HCT116 (cell line): ENCODE results near the gene GYG1. TPM values are rescaled to one million over a fixed set of nuclear protein-coding genes. Genes with fewer than 3 reads are reported as not detected.

ENCODE experiments used
- ATAC-seq: fragments of 200-7000 bp; cut with Tn5 transposase; 2 replicates; pipeline ENCODE4 v1.9.1; 2020; ENCODE audit warnings: mild to moderate bottlenecking, moderate library complexity
- BruUV-seq: library from RNA; stranded (reverse); fragments of 400-500 nt; replicated peaks from 2 replicates; lab custom pipeline; 2021; lab: Mats Ljungman, UMichigan
- CTCF ChIA-PET: fragments of 300-600 bp; sonication (Branson Sonifier 250); formaldehyde crosslinking; loops from one replicate; lab custom pipeline; 2021; ENCODE audit warnings: antibody characterized with exemption; lab: Charles Lee
- POLR2A ChIA-PET: fragments of 300-600, 350-600 bp; sonication (Branson Sonifier 250); formaldehyde crosslinking; loops from one replicate; lab custom pipeline; 2021; ENCODE audit warnings: antibody characterized with exemption; lab: Charles Lee
- RAD21 ChIA-PET, 2 experiments: fragments of 300-600 bp; sonication (Branson Sonifier 250); formaldehyde crosslinking; loops; one replicate each; lab custom pipeline; 2023; ENCODE audit warnings: low total read pairs in 2 of 2; ENCODE audit not compliant: uncharacterized antibody in 2 of 2, unreplicated experiment in 2 of 2, low non-redundant PET in 1 of 2; lab: Charles Lee
- DNase-seq: peaks from one replicate; pipeline ENCODE4 v3.0.0-alpha.2; 2010; ENCODE audit warnings: low read depth, low spot score
- H2AFZ ChIP-seq: fragments of 200-600 bp; shearing (Covaris generic), sonication (generic); 2 replicates; pipeline ENCODE4 v1.6.1; 2017; ENCODE audit warnings: low read depth, mixed run types, mixed read lengths, antibody characterized with exemption, low read length; ENCODE audit not compliant: poor library complexity, severe bottlenecking
- H3K27ac ChIP-seq: 2 replicates; pipeline ENCODE4 v1.5.1; 2012; ENCODE audit warnings: low read depth, low read length
- H3K27me3 ChIP-seq: fragments of 200-600 bp; sonication (generic); 2 replicates; pipeline ENCODE4 v1.6.1; 2016; ENCODE audit warnings: mixed run types, low read length, mixed read lengths; ENCODE audit not compliant: insufficient read depth
- H3K36me3 ChIP-seq, 2 experiments: fragments of 200-500 bp in 1 of 2; fragments of 200-600 bp in 1 of 2; sonication (Bioruptor generic) in 1 of 2; sonication (generic) in 1 of 2; 2 replicates each; pipeline versions ENCODE4 v1.5.1 to v1.6.1; 2014 to 2016; ENCODE audit warnings: low read length in 2 of 2, inconsistent platforms in 1 of 2, mixed read lengths in 1 of 2, mixed run types in 1 of 2; ENCODE audit not compliant: insufficient read depth in 2 of 2, control insufficient read depth in 1 of 2
- H3K4me1 ChIP-seq, 2 experiments: fragments of 200-600 bp in 1 of 2; sonication (generic) in 1 of 2; 2 replicates each; pipeline versions ENCODE4 v1.5.1 to v1.6.1; 2012 to 2017; ENCODE audit warnings: low read length in 2 of 2, inconsistent platforms in 1 of 2, mild to moderate bottlenecking in 1 of 2, mixed read lengths in 1 of 2, mixed run types in 1 of 2, moderate library complexity in 1 of 2; ENCODE audit not compliant: insufficient read depth in 2 of 2, control insufficient read depth in 1 of 2
- H3K4me2 ChIP-seq: fragments of 200-600 bp; sonication (generic); 2 replicates; pipeline ENCODE4 v1.6.1; 2017; ENCODE audit warnings: mixed run types, low read length, mixed read lengths
- H3K4me3 ChIP-seq, 2 experiments: fragments of 200-600 bp in 1 of 2; sonication (generic) in 1 of 2; replicated peaks in 1 of 2; 2 replicates each; pipeline ENCODE4 v1.5.1; 2011 to 2016; ENCODE audit warnings: low read length in 2 of 2, control low read depth in 1 of 2, low read depth in 1 of 2, mild to moderate bottlenecking in 1 of 2, mixed read lengths in 1 of 2, mixed run types in 1 of 2
- H3K79me2 ChIP-seq: fragments of 200-600 bp; sonication (generic); 2 replicates; pipeline ENCODE4 v1.6.1; 2017; ENCODE audit warnings: mild to moderate bottlenecking, mixed run types, low read length, moderate library complexity, mixed read lengths; ENCODE audit not compliant: insufficient read depth
- H3K9ac ChIP-seq: fragments of 200-600 bp; sonication (generic); 2 replicates; pipeline ENCODE4 v1.6.1; 2016; ENCODE audit warnings: low read length, mixed read lengths
- H3K9me2 ChIP-seq: fragments of 200-600 bp; sonication (generic), shearing (Covaris generic); 2 replicates; pipeline ENCODE4 v1.6.1; 2017; ENCODE audit warnings: mixed run types, mild to moderate bottlenecking, moderate library complexity; ENCODE audit not compliant: insufficient read depth
- H3K9me3 ChIP-seq, 2 experiments: fragments of 200-500 bp in 1 of 2; fragments of 200-600 bp in 1 of 2; sonication (Bioruptor generic) in 1 of 2; sonication (generic) in 1 of 2; 2 replicates each; pipeline ENCODE4 v1.6.1; 2014 to 2017; ENCODE audit warnings: low read length in 2 of 2, mixed read lengths in 2 of 2, inconsistent platforms in 1 of 2, low read depth in 1 of 2, mild to moderate bottlenecking in 1 of 2, mixed run types in 1 of 2, moderate library complexity in 1 of 2; ENCODE audit not compliant: control insufficient read depth in 1 of 2, insufficient read depth in 1 of 2
- H4K20me1 ChIP-seq: fragments of 200-600 bp; sonication (generic), shearing (Covaris generic); 2 replicates; pipeline ENCODE4 v1.6.1; 2017; ENCODE audit warnings: mixed run types, mild to moderate bottlenecking, moderate library complexity; ENCODE audit not compliant: insufficient read depth
- ATF3 ChIP-seq: IDR thresholded peaks from 2 replicates; pipeline ENCODE4 v1.6.1; 2012
- EGR1 ChIP-seq: IDR thresholded peaks from 2 replicates; pipeline ENCODE4 v1.6.1; 2012; ENCODE audit warnings: low read depth
- ELF1 ChIP-seq: IDR thresholded peaks from 2 replicates; pipeline ENCODE4 v1.6.1; 2012; ENCODE audit warnings: low read depth, borderline replicate concordance
- EZH2 ChIP-seq: fragments of 200-600 bp; sonication (generic); IDR thresholded peaks from 2 replicates; pipeline ENCODE4 v1.6.1; 2017; ENCODE audit warnings: antibody characterized with exemption, mixed run types
- RAD21 ChIP-seq: IDR thresholded peaks from 2 replicates; pipeline ENCODE4 v1.6.1; 2012; ENCODE audit warnings: low read depth, mild to moderate bottlenecking
- SIN3A ChIP-seq: IDR thresholded peaks from 2 replicates; pipeline ENCODE4 v1.6.1; 2012; ENCODE audit warnings: low read depth
- SRF ChIP-seq: IDR thresholded peaks from 2 replicates; pipeline ENCODE4 v1.6.1; 2012; ENCODE audit warnings: low read depth
- ZBTB33 ChIP-seq: IDR thresholded peaks from 2 replicates; pipeline ENCODE4 v1.6.1; 2011; ENCODE audit warnings: mild to moderate bottlenecking, low read length, moderate library complexity; ENCODE audit not compliant: insufficient replicate concordance; ENCODE audit errors: extremely low read depth
- intact Hi-C: fragments of 100-400 bp; cut with micrococcal nuclease; formaldehyde crosslinking; loops from 2 replicates; pipeline ENCODE4 v1.10.0; 2022
- total RNA-seq: library from RNA; stranded (reverse); gene quantifications from one replicate; pipeline ENCODE4 v1.2.1, GENCODE V29; 2021; ENCODE audit not compliant: unreplicated experiment

The GYG1 gene
- total RNA-seq, 1 experiment from 2014 or later: 28.9 TPM

- no peak overlapping the region for H2AFZ ChIP-seq
- H3K4me2 ChIP-seq: no peak overlapping the region
- H3K4me3 ChIP-seq: no peak overlapping the region
- ATAC-seq: no peak
- intact Hi-C loops: no loop called here
- H4K20me1 ChIP-seq: no peaks in the 10 kb centered on the region
- no peaks in the 10 kb centered on the region for H3K9me2 ChIP-seq
- no peaks in the 10 kb centered on the region for H3K9me3 ChIP-seq
- H3K36me3 ChIP-seq: no peaks in the 10 kb centered on the region
- CTCF ChIA-PET: no interaction called here
- POLR2A ChIA-PET: no interaction called here
- no TSS peak for BruUV-seq
- DNase-seq: no peak
- TF ChIP-seq ATF3 (no peak), ZBTB33 (no peak)
- H3K79me2 ChIP-seq: no peaks in the 10 kb centered on the region
- H3K27ac ChIP-seq: no peak overlapping the region
- H3K27me3 ChIP-seq: no peaks in the 10 kb centered on the region
- no peaks in the 10 kb centered on the region for H3K4me1 ChIP-seq
- RAD21 ChIA-PET: no interaction called here
- H3K9ac ChIP-seq: no peak overlapping the region
Observed at GRCh38 chr3:148998715-148999423, 7.5 kb downstream of the GYG1 start.

- no peaks in the 10 kb centered on the region for H3K36me3 ChIP-seq
- no peak overlapping the region for H3K27ac ChIP-seq
- H3K9me3 ChIP-seq: no peaks in the 10 kb centered on the region
- H3K4me2 ChIP-seq: no peak overlapping the region
- POLR2A ChIA-PET: no interaction called here
- no peaks in the 10 kb centered on the region for H3K4me1 ChIP-seq
- DNase-seq: no peak
- H3K4me3 ChIP-seq: no peak overlapping the region
- H3K27me3 ChIP-seq: no peaks in the 10 kb centered on the region
- BruUV-seq: no TSS peak
- H3K9ac ChIP-seq: no peak overlapping the region
- H3K79me2 ChIP-seq: no peaks in the 10 kb centered on the region
- intact Hi-C loops: no loop called here
- RAD21 ChIA-PET: no interaction called here
- H2AFZ ChIP-seq: no peak overlapping the region
- CTCF ChIA-PET: no interaction called here
- no peaks in the 10 kb centered on the region for H3K9me2 ChIP-seq
- no peaks in the 10 kb centered on the region for H4K20me1 ChIP-seq
- TF ChIP-seq RAD21 (no peak), EGR1 (no peak), SRF (no peak), EZH2 (no peak), SIN3A (no peak), ELF1 (no peak), ZBTB33 (no peak)
- TF ChIP-seq, all 23 proteins: peak for 0
- no peak for ATAC-seq
Observed at GRCh38 chr3:148999806-149000205, 8.5 kb downstream of the GYG1 start.
